Lower leg skin (tissue), 3 donors: ENCODE results near the gene VPS52.

Source experiments
- CTCF ChIP-seq, 3 donors: fragments of 450-650 bp; IDR thresholded peaks; one replicate each; pipeline ENCODE4 v1.5.1; 2016; ENCODE audit warnings: antibody characterized with exemption in 3 of 3, mild to moderate bottlenecking in 3 of 3, moderate library complexity in 2 of 3
- POLR2A ChIP-seq, 2 donors: fragments of 450-650 bp; IDR thresholded peaks; one replicate each; pipeline ENCODE4 v1.6.1; 2016 to 2017; ENCODE audit warnings: antibody characterized with exemption in 2 of 2, mild to moderate bottlenecking in 1 of 2, moderate library complexity in 1 of 2

GRCh38 chr6:33306356-33306755, 34.7 kb upstream of the VPS52 start:
- TF ChIP-seq CTCF (IDR thresholded peaks at IDR 0.05) (no peak), POLR2A (IDR thresholded peaks at IDR 0.05) (no peak)
